Kidney epithelial cell (primary cell): ENCODE measurements around the gene TMEM40. TPM values are rescaled to one million over a fixed set of nuclear protein-coding genes. Genes with fewer than 3 reads are reported as not detected.

Source experiments
- DNase-seq: peaks from one replicate; pipeline ENCODE4 v3.0.0-alpha.2; 2010; ENCODE audit warnings: low read depth
- H3K27me3 ChIP-seq: 2 replicates; pipeline ENCODE4 v1.6.0; 2011; ENCODE audit warnings: low read length; ENCODE audit not compliant: control insufficient read depth, insufficient read depth
- H3K36me3 ChIP-seq: 2 replicates; pipeline ENCODE4 v1.5.1; 2011; ENCODE audit warnings: low read length; ENCODE audit not compliant: control insufficient read depth, insufficient read depth
- H3K4me3 ChIP-seq: 2 replicates; pipeline ENCODE4 v1.5.1; 2011; ENCODE audit warnings: low read depth, mild to moderate bottlenecking, control low read depth, low read length
- CTCF ChIP-seq: IDR thresholded peaks from 2 replicates; pipeline ENCODE4 v1.5.1; 2011; ENCODE audit warnings: mild to moderate bottlenecking, moderate library complexity, low read length, control low read depth, inconsistent platforms; ENCODE audit not compliant: insufficient read depth, poor library complexity, severe bottlenecking
- total RNA-seq: library from RNA; depleted of rRNA; stranded (reverse); fragments of >200 nt; gene quantifications from 2 replicates; pipeline ENCODE4 v1.2.3, GENCODE V29; 2015

The TMEM40 gene
- total RNA-seq, 1 donor from 2014 or later: 5.3 TPM

GRCh38 chr3:12743583-12743982, 15.5 kb downstream of the TMEM40 start:
- DNase-seq: no peak
- no peaks in the 10 kb centered on the region for H3K27me3 ChIP-seq
- H3K4me3 ChIP-seq: no peak overlapping the region
- no peak for TF ChIP-seq CTCF
- H3K36me3 ChIP-seq: no peaks in the 10 kb centered on the region

GRCh38 chr3:12742330-12743107, 16.5 kb downstream of the TMEM40 start:
- DNase-seq: no peak
- Histone ChIP-seq H3K27me3 (no peaks in the 10 kb centered on the region), H3K4me3 (no peak overlapping the region), H3K36me3 (no peaks in the 10 kb centered on the region)
- no peak for TF ChIP-seq CTCF

- no peak for TF ChIP-seq CTCF
- Histone ChIP-seq H3K4me3 (no peak overlapping the region), H3K27me3 (no peaks in the 10 kb centered on the region), H3K36me3 (no peaks in the 10 kb centered on the region)
- DNase-seq: no peak
Observed at GRCh38 chr3:12741209-12741608, 17.9 kb downstream of the TMEM40 start.

- no peaks in the 10 kb centered on the region for H3K36me3 ChIP-seq
Observed at GRCh38 chr3:12737833-12738232, 21.2 kb downstream of the TMEM40 start.

GRCh38 chr3:12737319-12737718, 21.7 kb downstream of the TMEM40 start:
- H3K36me3 ChIP-seq: no peaks in the 10 kb centered on the region
- no peaks in the 10 kb centered on the region for H3K27me3 ChIP-seq
- no peak overlapping the region for H3K4me3 ChIP-seq
- no peak for DNase-seq
- no peak for TF ChIP-seq CTCF

More at GRCh38 chr3:12737833-12738232, 21.2 kb downstream of the TMEM40 start:
- no peak for DNase-seq
- H3K27me3 ChIP-seq: no peaks in the 10 kb centered on the region
- TF ChIP-seq CTCF: no peak
- no peak overlapping the region for H3K4me3 ChIP-seq

GRCh38 chr3:12734960-12735359, 24.1 kb downstream of the TMEM40 start:
- no peak overlapping the region for H3K4me3 ChIP-seq
- H3K36me3 ChIP-seq: no peaks in the 10 kb centered on the region
- DNase-seq: no peak
- no peaks in the 10 kb centered on the region for H3K27me3 ChIP-seq
- no peak for TF ChIP-seq CTCF
